ENCODE results near the gene SCFD2.

The SCFD2 gene

DNA sequence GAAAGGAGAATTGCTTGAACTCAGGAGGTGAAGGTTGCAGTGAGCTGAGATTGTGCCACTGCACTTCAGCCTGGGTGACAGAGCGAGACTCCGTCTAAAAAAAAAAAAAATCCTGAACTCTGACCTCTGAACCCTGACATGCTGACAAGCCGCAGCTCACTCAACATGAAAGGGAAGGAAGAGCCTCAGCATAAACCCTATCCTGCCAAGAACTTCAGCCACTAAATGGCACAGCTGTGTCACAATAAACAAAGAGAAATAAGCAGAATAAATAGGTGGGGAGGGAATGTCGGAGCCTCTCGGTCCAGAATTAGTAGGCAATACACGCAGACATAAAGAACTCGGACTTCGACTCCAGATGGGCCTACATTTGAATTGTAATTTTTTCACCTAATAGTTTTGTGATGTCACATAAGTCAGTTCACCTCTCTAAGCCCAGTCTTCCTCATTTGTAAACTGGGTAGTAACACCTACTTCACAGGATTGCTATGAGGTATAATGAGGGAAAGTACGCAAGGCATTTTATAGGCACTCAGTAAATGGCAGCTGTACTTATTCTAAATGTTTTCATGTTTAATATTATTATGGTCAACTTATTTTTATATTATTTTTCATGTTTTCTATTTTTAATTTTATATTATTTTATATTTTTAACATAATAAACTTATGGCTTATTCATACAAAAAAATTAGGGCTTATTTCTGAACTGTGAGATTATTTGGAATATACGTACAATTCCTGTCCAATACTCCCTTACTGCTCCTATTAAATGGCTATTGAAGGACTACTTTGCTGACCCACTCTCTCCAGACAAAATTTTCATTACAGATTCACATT lies 243.4 kb downstream of the SCFD2 start:
- in situ Hi-C loops (cut with MboI; ENCODE audit: low sequenced_read_pairs), result no loop called here

DNA sequence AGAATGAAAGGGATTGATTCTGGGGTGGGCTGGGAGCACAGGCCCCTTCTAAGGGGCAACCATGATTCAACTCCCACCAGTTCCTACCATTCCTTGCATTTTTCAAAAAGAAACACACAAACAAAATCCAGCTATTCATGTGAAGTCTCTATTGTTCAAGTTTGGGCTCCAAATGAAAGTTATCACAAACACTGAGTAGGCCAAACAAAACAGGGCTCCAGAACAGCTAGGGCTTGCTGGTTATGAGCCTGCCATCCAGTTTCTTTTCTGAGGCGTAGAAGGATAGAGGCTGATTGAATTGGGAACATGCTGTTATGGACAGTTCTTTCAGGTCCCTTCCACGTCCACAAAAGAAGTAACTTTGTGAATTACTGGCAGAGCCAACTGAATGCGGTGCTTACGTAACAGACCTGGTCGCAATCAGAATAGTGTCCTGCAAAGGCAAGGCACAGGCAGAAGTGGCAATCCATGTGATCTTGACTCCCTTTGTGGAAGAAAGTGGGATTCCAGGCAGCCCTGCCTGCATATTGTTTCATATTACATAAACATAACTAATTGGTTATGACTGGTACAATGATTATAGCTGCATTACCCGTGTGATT lies 244.5 kb downstream of the SCFD2 start:
- in situ Hi-C loops (cut with MboI; ENCODE audit: low sequenced_read_pairs), result no loop called here

DNA sequence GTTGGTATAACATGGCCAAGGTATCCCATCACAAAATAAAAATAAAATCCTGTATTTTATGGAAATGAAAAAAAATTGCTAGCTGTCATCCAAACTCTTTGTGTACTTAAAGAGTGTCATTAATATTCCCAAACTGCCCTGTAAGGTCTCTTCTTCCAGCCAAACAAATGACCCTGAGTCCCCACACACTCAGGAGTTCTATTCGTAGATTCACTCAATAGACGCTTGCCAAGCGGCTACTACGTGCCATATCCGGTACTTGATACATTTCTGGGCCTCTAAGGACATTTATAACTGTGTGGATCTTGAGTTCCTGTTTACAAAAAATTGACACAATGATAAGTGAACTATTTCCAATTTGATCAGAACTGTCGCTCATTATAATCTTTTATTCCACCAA lies 245.1 kb downstream of the SCFD2 start:
- in situ Hi-C loops (cut with MboI; ENCODE audit: low sequenced_read_pairs), result no loop called here

DNA sequence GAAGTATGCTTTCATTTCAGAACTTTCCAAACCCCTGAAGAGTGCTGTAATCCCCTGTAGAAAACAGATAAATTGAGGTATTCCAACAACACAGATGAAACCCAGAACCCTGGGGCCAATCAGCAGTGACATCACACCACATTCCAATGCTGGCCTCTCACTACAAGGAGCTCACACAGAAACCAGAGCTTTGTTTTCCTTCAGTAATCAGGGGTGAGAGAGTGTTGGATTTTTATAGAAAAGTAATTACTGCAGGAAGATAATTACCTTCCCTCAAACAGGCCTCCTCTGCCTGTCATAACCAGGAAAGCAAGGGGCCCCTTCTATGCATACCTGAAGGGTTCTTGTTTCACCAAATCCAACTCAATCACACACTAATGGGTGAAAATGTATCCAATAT lies 246.2 kb downstream of the SCFD2 start:
- in situ Hi-C loops (cut with MboI; ENCODE audit: low sequenced_read_pairs), result no loop called here

DNA sequence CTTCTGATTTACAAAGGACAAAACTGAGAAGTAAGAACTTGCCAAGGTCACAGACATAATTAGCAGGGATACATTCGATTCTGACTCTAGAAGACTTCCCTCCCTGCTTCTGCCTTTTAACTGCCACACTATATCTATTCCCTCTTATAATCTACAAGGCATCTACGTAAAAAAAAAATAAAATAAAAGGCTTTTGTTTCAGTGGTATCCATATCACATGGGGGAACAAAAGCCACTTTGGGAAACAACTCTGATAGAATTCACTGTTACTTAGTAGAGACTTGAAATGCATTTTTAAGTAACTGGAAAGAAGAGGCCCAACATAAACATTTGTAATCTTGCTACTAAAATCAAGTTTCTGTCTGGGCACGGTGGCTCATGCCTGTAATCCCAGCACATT lies 247.2 kb downstream of the SCFD2 start:
- in situ Hi-C loops (cut with MboI; ENCODE audit: low sequenced_read_pairs), result no loop called here

DNA sequence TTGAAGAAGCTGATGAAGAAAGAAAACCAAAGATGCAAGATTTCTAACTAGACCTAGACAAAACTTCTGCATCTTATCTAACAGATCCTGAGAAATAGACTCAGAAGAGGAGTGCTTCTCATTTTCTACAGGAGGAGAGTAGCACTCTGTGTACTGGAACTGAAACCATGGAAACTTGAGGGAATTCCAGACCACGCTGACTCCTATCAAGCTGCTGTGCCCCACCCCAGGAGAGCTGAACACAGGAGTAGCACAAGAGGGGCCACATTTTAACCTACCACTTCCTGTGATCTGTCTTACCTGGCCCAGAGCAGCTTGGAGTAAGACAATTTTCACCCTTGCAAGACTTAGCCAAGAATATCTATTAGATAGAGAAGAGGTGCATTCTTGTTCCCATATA lies 248.9 kb downstream of the SCFD2 start:
- in situ Hi-C loops (cut with MboI; ENCODE audit: low sequenced_read_pairs), result no loop called here

DNA sequence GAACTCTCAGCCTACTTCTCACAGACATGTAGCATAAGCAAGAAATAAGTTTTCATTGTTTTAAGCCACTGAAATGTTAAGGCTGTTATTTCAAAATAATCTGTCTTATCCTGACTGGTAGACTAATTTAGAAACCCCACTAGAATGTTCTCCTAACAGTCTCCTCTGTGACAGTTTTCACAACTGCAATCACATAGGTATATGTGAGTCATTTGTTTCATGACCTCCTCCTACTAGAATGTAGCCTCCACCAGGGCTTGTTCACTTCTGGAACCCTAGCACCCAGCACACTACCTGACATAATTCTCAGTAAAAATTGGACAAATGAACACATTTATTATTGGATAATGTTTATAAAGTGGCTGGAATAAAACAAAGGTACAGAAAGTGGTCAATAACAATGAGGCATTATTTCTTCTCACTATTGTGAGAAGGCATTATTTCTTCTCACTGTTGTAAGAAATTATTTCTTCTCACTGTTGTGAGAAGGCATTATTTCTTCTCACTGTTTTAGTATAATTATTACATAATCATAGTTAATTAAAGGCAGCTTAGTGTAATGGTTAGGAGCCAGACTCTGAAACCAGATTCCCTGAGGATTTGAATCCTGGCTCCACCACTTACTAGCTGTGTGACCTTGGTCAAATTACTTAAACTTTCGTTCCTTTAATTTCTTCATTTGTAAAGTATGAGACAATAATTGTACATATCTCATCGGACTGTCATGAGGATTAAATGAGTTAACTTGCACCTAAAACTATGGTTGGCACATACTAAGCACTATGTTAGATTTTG lies 252.2 kb downstream of the SCFD2 start:
- in situ Hi-C loops (cut with MboI; ENCODE audit: low sequenced_read_pairs), result no loop called here

DNA sequence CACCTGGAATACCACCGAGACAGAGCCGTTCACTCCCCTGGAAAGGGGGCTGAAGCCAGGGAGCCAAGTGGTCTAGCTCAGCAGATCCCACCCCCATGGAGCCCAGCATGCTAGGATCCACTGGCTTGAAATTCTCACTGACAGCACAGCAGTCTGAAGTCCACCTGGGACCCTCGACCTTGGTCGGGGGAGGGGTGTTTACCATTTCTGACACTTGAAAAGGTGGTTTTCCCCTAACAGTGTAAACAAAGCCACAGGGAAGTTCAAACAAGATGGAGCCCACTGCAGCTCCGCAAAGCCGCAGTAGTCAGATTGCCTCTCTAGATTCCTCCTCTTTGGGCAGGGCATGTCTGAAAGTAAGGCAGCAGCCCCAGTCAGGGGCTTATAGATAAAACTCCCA lies 260.5 kb downstream of the SCFD2 start:
- in situ Hi-C loops (cut with MboI; ENCODE audit: low sequenced_read_pairs), result no loop called here

DNA sequence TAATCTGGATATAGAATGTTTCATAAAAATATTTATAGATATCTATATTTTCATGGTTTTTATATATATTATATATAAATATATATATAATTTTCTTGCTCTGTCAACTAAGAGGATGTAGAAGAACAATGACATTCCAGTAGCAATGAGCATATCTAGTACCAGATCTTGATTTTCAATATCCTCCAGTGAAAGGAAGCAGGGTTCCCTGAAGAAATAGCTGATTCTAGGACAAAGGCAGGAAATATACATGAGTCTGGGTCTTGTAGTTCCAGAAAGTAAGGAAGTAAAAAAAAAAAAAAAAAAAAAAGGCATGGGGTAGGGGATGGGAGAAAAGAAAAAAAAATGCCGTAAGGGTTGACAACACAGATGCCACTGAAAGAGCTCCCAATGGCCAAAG lies 262.4 kb downstream of the SCFD2 start:
- in situ Hi-C loops (cut with MboI; ENCODE audit: low sequenced_read_pairs), result no loop called here

DNA sequence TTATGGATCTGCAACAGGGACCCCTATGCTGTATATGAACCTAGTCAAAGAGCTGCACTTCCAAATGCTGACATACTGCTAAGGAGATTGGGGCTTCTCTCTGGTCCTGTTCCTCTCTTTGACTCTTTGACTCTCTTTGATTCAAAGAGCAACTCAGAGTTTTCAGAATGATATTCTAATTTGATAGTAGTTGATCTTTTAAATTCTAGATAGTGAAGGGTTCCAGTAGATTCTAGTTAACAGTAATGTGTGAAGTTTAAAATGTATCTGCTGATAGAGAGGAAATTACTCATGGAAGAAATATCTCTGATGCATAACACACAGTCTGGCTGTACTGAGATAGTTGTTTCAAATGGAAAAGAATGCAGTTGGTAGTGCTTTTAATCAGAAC lies 264.7 kb downstream of the SCFD2 start:
- in situ Hi-C loops (cut with MboI; ENCODE audit: low sequenced_read_pairs), result no loop called here

DNA sequence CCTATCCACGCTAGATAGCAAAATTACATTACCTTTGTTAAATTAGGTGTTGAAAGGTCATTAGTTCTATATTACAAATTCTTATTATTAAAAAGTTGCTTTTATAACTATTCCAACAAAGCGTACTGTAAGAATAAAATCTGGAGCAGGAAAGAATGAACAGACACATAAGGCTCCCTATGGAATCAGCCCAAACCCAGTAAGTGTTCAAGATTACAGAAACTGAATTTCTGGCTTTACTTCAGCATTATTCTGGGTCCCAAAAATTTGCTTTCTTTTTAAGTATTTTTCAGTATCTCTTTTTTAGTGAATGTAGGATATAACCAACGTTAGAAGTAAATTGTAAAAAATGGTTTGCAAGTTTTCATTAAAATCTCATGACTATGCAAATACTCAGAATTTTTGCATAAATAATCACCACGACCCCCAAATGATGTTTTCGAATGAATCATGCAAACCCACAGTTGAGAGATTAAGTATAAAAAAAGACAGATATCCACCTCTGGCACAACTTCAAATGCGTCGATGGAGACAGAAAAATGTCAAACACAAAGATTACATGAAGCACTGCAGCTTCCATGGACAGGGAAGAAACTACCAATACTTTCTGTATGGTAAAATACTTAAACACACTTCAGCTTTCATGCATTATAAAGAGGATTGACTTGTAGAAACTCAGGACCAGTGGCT lies 265.2 kb downstream of the SCFD2 start:
- in situ Hi-C loops (cut with MboI; ENCODE audit: low sequenced_read_pairs), result no loop called here

DNA sequence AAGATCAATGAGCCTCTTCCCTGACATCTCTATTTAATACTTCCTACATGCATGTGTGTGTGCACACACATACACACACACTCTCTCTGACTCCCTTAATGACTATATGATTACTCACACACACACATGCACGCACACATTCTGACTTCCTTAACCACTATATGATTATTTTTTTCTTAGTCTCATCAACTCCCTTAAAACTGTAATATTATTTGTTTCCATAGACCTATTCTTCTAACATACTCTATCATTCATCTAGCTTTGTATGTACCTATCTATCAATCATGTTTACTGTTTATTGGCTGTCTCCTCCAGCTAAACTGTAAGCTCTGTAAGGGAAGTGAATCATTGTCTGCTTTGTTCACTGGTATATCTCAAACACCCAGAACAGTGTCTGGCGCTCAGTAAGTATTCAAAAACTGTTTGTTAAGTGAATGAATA lies 267.2 kb downstream of the SCFD2 start:
- in situ Hi-C loops (cut with MboI; ENCODE audit: low sequenced_read_pairs), result no loop called here

DNA sequence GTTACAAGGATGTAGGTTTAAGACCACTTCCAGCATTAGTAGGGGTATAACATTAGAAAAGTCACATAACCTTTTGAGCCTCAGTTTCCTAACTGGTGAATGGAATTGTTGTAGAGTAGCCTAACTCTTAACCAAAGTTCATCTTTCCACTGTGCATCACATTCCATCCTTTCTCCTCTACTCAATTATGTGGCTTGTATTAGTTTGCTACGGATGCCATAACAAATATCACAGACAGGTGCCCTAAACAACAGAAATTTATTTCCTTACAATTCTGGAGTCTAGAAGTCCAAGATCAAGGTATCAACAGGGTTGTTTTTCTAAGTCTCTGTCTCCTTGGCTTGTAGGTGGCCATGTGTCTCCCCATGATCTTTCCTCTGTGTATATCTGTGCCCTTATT lies 271.8 kb downstream of the SCFD2 start:
- in situ Hi-C loops (cut with MboI; ENCODE audit: low sequenced_read_pairs), result no loop called here

DNA sequence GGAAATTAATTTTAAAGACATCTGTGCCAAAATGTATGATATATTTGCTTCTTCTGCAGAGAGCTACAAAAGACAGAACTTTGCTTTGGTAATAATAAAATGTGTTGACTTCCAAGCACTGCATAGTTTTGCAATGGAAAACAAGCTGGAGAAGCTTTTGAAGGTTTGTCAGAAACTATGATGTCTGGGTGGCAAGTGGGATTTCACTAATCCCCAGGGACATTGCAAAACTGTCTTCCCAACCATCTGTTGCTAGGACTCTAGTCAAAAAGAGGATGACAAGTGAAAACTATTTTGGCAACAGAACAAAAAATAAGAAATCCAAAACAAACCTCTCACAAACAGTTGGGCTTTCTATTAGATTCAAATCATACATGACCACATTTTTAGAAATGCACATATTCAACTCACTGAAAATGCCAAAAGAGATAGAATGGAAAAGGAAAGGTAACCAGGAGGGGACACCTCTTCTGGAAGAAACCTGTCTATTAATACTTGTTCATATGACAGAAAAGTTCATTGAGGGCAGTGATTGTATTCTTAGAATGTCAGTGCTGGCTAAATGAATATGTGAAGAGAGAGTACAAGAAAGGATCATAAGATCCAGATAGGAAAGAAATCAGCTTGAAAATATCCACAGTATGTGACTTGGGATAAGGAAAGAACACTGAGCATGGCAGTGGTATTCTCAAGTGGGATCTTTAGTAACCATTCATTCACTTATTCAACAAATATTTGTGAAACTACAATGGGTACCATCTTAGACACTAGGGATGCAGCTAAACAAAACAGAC lies 275.7 kb downstream of the SCFD2 start:
- in situ Hi-C loops (cut with MboI; ENCODE audit: low sequenced_read_pairs), result no loop called here

DNA sequence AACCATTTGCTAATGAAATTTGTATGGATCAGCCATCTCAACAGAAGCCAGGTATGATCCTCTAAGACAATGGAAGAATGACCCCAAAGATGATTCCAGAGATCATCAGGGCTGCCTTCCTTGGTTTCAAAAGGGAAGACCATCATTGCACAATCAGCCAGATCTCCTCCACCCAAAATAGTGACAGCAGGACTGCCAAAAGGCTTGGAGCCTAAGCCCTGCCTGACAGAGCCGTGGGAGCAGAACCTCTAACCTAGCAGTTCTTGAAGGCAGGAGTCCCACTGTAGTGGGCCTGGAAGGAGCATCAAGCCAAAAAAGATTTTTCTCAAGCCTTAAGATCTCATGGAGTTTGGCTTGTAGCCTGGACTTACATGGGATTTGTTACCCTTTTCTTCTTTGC lies 277.7 kb downstream of the SCFD2 start:
- in situ Hi-C loops (cut with MboI; ENCODE audit: low sequenced_read_pairs), result no loop called here

DNA sequence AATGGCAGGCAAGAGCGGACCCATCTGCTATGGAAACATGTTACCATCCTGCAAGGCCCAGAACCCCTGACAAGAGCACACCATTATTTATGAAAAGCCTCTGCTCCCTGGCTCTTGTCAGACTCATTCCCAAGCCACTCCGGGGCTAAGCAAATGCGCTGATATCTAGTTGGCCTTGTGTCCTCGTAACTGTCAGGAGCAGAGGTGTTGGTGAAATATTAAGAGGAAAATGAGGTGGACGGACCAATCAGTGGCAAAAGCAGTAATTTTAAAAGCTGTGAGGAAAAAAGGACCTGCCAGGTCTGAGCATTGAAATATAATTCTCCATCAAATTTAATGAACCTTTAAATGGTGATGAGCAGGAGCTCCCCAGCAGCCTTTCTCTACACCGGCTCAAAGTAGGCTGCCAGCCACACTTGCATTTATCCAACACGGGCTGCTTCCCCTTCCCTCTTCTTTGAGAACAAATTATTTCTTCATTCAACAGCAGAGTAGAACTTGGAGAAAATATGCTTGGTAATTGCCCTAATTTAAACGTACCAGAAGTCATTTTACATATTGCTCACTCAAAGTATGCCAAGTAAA lies 289.4 kb downstream of the SCFD2 start:
- in situ Hi-C loops (cut with MboI; ENCODE audit: low sequenced_read_pairs), result no loop called here

DNA sequence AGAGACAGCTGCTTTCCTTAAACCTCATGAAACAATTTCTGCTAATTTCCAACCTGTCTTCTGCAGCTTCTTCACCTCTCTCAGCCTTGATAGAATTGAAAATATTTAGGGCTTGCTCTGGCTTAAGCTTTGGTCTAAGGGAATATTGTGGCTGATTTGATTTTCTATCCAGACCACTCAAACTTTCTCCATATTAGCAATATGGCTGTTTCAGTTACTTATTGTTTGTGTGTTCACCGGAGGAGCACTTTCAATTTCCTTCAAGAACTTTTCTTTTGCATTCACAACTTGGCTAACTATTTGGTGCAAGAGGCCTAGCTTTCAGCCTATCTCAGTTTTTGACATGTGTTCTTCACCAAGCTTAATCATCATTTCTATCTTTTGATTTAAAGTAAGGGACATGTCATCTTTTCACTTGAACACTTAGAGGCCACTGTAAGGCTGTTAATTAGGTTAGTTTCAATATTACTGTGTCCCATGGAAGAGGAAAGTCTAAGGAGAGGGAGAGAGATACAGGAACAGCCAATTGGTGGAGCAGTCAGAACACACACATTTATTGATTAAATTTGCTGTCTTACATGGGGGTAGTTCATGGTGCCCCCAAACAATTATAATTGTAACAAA lies 290.6 kb downstream of the SCFD2 start:
- in situ Hi-C loops (cut with MboI; ENCODE audit: low sequenced_read_pairs), result no loop called here

DNA sequence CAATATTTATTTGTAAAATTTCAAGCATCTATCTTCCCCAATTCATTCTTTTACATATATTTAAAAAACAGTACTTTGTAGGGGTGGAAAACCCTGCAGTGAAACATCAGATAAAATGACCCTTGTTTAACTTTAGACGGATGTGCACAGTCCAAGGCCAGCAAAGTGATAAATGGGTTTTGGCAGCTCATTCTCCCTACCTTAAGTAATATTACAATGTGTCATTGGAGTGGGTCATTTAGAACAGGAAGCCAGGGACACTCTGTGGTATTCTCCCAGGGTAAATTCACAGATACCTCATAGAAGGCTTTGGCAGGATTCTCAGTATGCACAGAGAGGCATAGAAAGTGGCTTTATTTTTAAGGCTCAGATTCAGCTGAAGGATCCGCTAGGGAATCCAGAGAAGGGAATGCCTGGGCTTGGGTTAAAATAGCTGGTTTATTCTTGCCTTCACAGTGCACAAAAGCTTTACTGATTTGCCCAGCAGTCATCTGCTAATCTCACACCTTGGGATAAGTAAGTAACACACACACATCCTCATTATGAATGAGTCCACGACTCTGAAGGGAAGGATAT lies 297.0 kb downstream of the SCFD2 start:
- in situ Hi-C loops (cut with MboI; ENCODE audit: low sequenced_read_pairs), result no loop called here

DNA sequence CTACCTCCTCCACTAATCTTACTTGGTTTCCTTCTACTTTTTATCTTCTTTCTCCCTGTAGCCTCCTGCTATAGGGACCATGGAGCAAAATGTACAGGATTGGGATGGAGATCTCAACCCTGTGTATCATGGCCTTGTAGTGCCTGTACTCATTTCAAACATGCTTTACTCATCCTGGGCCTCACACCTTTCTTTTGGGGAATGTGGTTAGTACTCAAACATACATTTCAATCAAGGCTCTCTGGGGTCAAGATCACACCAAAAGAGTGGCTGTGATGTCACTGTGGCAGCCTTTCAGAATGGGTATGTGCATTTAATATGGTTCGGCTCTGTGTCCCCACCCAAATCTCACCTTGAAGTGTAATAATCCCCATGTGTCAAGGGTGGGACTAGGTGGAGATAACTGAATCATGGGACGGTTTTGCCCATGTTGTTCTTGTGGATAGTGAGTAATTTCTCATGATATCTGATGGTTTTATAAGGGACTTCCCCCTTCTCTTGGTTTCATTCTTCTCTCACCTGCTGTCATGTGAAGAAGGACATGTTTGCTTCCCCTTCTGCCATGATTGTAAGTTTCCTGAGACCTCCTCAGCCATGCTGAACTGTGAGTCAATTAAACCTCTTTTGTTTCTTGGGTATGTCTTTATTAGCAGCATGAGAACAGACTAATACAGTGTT lies 298.6 kb downstream of the SCFD2 start:
- in situ Hi-C loops (cut with MboI; ENCODE audit: low sequenced_read_pairs), result no loop called here
